Astrocyte (in vitro differentiated cells and primary cell): ENCODE results near the gene EXD1.

ENCODE experiments used
- CTCF ChIP-seq: IDR thresholded peaks from 2 replicates; pipeline ENCODE4 v1.5.1; 2011; ENCODE audit warnings: low read depth, mild to moderate bottlenecking, inconsistent platforms, low read length, moderate library complexity; ENCODE audit not compliant: insufficient read depth
- EZH2 ChIP-seq: IDR thresholded peaks from 2 replicates; pipeline ENCODE4 v1.6.1; 2012; ENCODE audit warnings: mild to moderate bottlenecking, low read length, inconsistent platforms; ENCODE audit not compliant: insufficient read depth

- TF ChIP-seq CTCF (no peak), EZH2 (no peak)
These were observed 69.2 kb downstream of the EXD1 start for GRCh38 chr15:41161336-41161735.
